SK-N-SH (cell line): ENCODE results near the gene STK32A. TPM values are rescaled to one million over a fixed set of nuclear protein-coding genes. Genes with fewer than 3 reads are reported as not detected.
A peak's percentile ranks its signal among the peaks of the same experiment; 100 is the strongest.

ENCODE experiments used
- CTCF ChIA-PET: fragments of 300-600, 350-600 bp; formaldehyde crosslinking; extraction: SDS; loops from one replicate; lab custom pipeline; 2021; lab: Yijun Ruan, JAX
- POLR2A ChIA-PET: fragments of 350-600 bp; sonication (Branson Sonifier 250); formaldehyde crosslinking; extraction: SDS; loops from one replicate; lab custom pipeline; 2020; ENCODE audit warnings: antibody characterized with exemption, inconsistent platforms; lab: Yijun Ruan, JAX
- DNase-seq: peaks from one replicate; pipeline ENCODE4 v3.0.0; 2012
- H2AFZ ChIP-seq: fragments of 200-600 bp; sonication (generic); 2 replicates; pipeline ENCODE4 v1.8.1; 2016; ENCODE audit warnings: antibody characterized with exemption, mild to moderate bottlenecking, low read depth
- H3F3A ChIP-seq: fragments of 200-600 bp; sonication (generic); replicated peaks from 2 replicates; pipeline ENCODE3; 2016; ENCODE audit warnings: antibody characterized with exemption, mild to moderate bottlenecking; ENCODE audit not compliant: insufficient read depth
- H3K27ac ChIP-seq, 2 experiments: fragments of 200-500 bp in 1 of 2; fragments of 200-600 bp in 1 of 2; sonication (Bioruptor generic) in 1 of 2; sonication (generic), shearing (Covaris generic) in 1 of 2; 2 replicates each; pipeline versions ENCODE4 v1.5.1 to v1.6.1; 2014 to 2016; ENCODE audit warnings: low read depth in 2 of 2, inconsistent platforms in 1 of 2, low read length in 1 of 2, mild to moderate bottlenecking in 1 of 2, mixed read lengths in 1 of 2
- H3K27me3 ChIP-seq: fragments of 200-600 bp; sonication (generic), shearing (Covaris generic); 2 replicates; pipeline ENCODE4 v1.6.1; 2016; ENCODE audit warnings: mixed run types; ENCODE audit not compliant: insufficient read depth
- H3K36me3 ChIP-seq, 2 experiments: fragments of 200-500 bp in 1 of 2; fragments of 200-600 bp in 1 of 2; sonication (Bioruptor generic) in 1 of 2; sonication (generic) in 1 of 2; replicated peaks in 1 of 2; 2 replicates each; pipeline versions ENCODE3 to v1.5.1; 2014 to 2016; ENCODE audit warnings: low read length in 1 of 2, mild to moderate bottlenecking in 1 of 2; ENCODE audit not compliant: insufficient read depth in 2 of 2, control insufficient read depth in 1 of 2
- H3K4me1 ChIP-seq, 2 experiments: fragments of 200-500 bp in 1 of 2; fragments of 200-600 bp in 1 of 2; sonication (Bioruptor generic) in 1 of 2; sonication (generic), shearing (Covaris generic) in 1 of 2; 2 replicates each; pipeline versions ENCODE4 v1.5.1 to v1.6.1; 2014 to 2016; ENCODE audit warnings: low read depth in 1 of 2, low read length in 1 of 2, mixed run types in 1 of 2; ENCODE audit not compliant: insufficient read depth in 2 of 2, control insufficient read depth in 1 of 2
- H3K4me2 ChIP-seq: fragments of 200-600 bp; sonication (generic), shearing (Covaris generic); 2 replicates; pipeline ENCODE4 v1.6.1; 2017; ENCODE audit warnings: mixed run types
- H3K4me3 ChIP-seq, 2 experiments: fragments of 200-500 bp in 1 of 2; fragments of 200-600 bp in 1 of 2; sonication (Bioruptor generic) in 1 of 2; sonication (generic), shearing (Covaris generic) in 1 of 2; 2 replicates each; pipeline versions ENCODE4 v1.5.1 to v1.8.1; 2014 to 2016; ENCODE audit warnings: low read depth in 2 of 2, inconsistent platforms in 1 of 2, low read length in 1 of 2, mild to moderate bottlenecking in 1 of 2, mixed read lengths in 1 of 2, moderate library complexity in 1 of 2
- H3K79me2 ChIP-seq: fragments of 200-600 bp; sonication (generic); 2 replicates; pipeline ENCODE4 v1.8.1; 2017; ENCODE audit warnings: mild to moderate bottlenecking; ENCODE audit not compliant: insufficient read depth
- H3K9ac ChIP-seq: fragments of 200-600 bp; sonication (generic); 2 replicates; pipeline ENCODE4 v1.6.1; 2017; ENCODE audit warnings: mixed run types
- H3K9me2 ChIP-seq: fragments of 200-600 bp; sonication (generic); 2 replicates; pipeline ENCODE4 v1.6.1; 2017; ENCODE audit warnings: mixed run types
- H3K9me3 ChIP-seq: fragments of 200-600 bp; sonication (generic); 2 replicates; pipeline ENCODE4 v1.6.1; 2017; ENCODE audit warnings: mixed run types, mild to moderate bottlenecking, moderate library complexity
- H4K20me1 ChIP-seq: fragments of 200-600 bp; sonication (generic); 2 replicates; pipeline ENCODE4 v1.6.1; 2017; ENCODE audit warnings: mild to moderate bottlenecking, mixed run types; ENCODE audit not compliant: insufficient read depth
- CHD2 ChIP-seq: fragments of 150-350 bp; IDR thresholded peaks from 2 replicates; pipeline ENCODE4 v1.6.1; 2018; ENCODE audit warnings: low read length; ENCODE audit not compliant: partially characterized antibody
- CTCF ChIP-seq: fragments of 200-600 bp; sonication (generic); IDR thresholded peaks from 2 replicates; pipeline ENCODE4 v1.6.1; 2017; ENCODE audit warnings: antibody characterized with exemption, mild to moderate bottlenecking, moderate library complexity
- ELF1 ChIP-seq: IDR thresholded peaks from 2 replicates; pipeline ENCODE4 v1.4.0; 2012
- EZH2phosphoT487 ChIP-seq: fragments of 200-600 bp; sonication (generic); IDR thresholded peaks from 2 replicates; pipeline ENCODE4 v1.6.1; 2017; ENCODE audit warnings: low read depth, mixed run types, mild to moderate bottlenecking, antibody characterized with exemption, moderate library complexity, borderline replicate concordance
- FOXJ3 ChIP-seq: sonication (generic); formaldehyde crosslinking; IDR thresholded peaks from 2 replicates; pipeline ENCODE4 v1.5.1; 2020; ENCODE audit warnings: mild to moderate bottlenecking, missing genetic modification reagents
- GABPA ChIP-seq: IDR thresholded peaks from 2 replicates; pipeline ENCODE4 v1.4.0; 2012; ENCODE audit warnings: low read depth, mild to moderate bottlenecking
- GATA2 ChIP-seq: sonication (generic); formaldehyde crosslinking; IDR thresholded peaks from 2 replicates; pipeline ENCODE4 v1.5.0; 2020; ENCODE audit warnings: mild to moderate bottlenecking, missing genetic modification reagents
- IRF3 ChIP-seq: fragments of 150-350 bp; IDR thresholded peaks from 2 replicates; pipeline ENCODE4 v1.6.1; 2016; ENCODE audit warnings: mild to moderate bottlenecking, low read depth, low read length
- JUND ChIP-seq: IDR thresholded peaks from 2 replicates; pipeline ENCODE4 v1.4.0; 2012
- MEF2A ChIP-seq: IDR thresholded peaks from 2 replicates; pipeline ENCODE4 v1.4.0; 2012; ENCODE audit warnings: low read depth, borderline replicate concordance
- MXI1 ChIP-seq: IDR thresholded peaks from 2 replicates; pipeline ENCODE4 v1.6.1; 2012; ENCODE audit warnings: mild to moderate bottlenecking, low read depth, low read length, improper control_type of control experiment
- NRF1 ChIP-seq: IDR thresholded peaks from 2 replicates; pipeline ENCODE4 v1.6.1; 2012; ENCODE audit warnings: low read depth, mild to moderate bottlenecking, low read length
- RFX5 ChIP-seq: IDR thresholded peaks from 2 replicates; pipeline ENCODE4 v1.6.1; 2012; ENCODE audit warnings: mild to moderate bottlenecking, improper control_type of control experiment, low read length
- RXRA ChIP-seq: IDR thresholded peaks from 2 replicates; pipeline ENCODE4 v1.4.0; 2012; ENCODE audit warnings: low read depth, mild to moderate bottlenecking, borderline replicate concordance
- SMC3 ChIP-seq: IDR thresholded peaks from 2 replicates; pipeline ENCODE4 v1.6.1; 2012; ENCODE audit warnings: low read depth, low read length, improper control_type of control experiment
- TAF1 ChIP-seq: IDR thresholded peaks from 2 replicates; pipeline ENCODE4 v1.6.1; 2012; ENCODE audit warnings: low read depth, mild to moderate bottlenecking, low read length, moderate library complexity, borderline replicate concordance
- TCF12 ChIP-seq: IDR thresholded peaks from 2 replicates; pipeline ENCODE4 v1.4.0; 2012
- USF1 ChIP-seq: IDR thresholded peaks from 2 replicates; pipeline ENCODE4 v1.4.0; 2012; ENCODE audit warnings: low read depth, borderline replicate concordance
- USF2 ChIP-seq: fragments of 150-350 bp; IDR thresholded peaks from 2 replicates; pipeline ENCODE4 v1.6.1; 2017; ENCODE audit warnings: antibody characterized with exemption, low read length, low read depth, borderline replicate concordance
- WGBS: methylation state at CpG from one replicate; pipeline ENCODE4 v1.1.6; 2017; ENCODE audit warnings: low lambda C conversion rate; 5-methylcytosine and 5-hydroxymethylcytosine counted together
- polyA plus RNA-seq, 3 experiments: library from polyadenylated mRNA; depleted of rRNA; stranded (reverse); fragments of >200 nt; gene quantifications; 2 replicates each; pipeline ENCODE4 v1.2.3, GENCODE V29; 2012

The STK32A gene
- polyA plus RNA-seq, 1 of the 3 experiments (the other 2 are of a cell fraction) = 0.20 TPM

GRCh38 chr5:147346006-147346561, 111.3 kb downstream of the STK32A start:
- Histone ChIP-seq H4K20me1 (no peaks in the 10 kb centered on the region), H3K9me2 (no peaks in the 10 kb centered on the region), H3K27ac (no peak overlapping the region), H3K9me3 (no peaks in the 10 kb centered on the region), H3K36me3 (no peaks in the 10 kb centered on the region), H3K4me1 (no peaks in the 10 kb centered on the region; a peak in 1 of 4 replicates), H3K9ac (no peak overlapping the region), H3K4me2 (no peak overlapping the region), H3K79me2 (no peaks in the 10 kb centered on the region), H2AFZ (no peak overlapping the region), H3F3A (no peaks in the 10 kb centered on the region), H3K4me3 (no peak overlapping the region), H3K27me3 (no peaks in the 10 kb centered on the region)
- DNase-seq = peak; percentile 11
- TF ChIP-seq EZH2phosphoT487 = no peak
- TF ChIP-seq MXI1 = no peak
- TF ChIP-seq TAF1 = no peak
- no peak for TF ChIP-seq USF2
- no peak for TF ChIP-seq SMC3
- TF ChIP-seq CHD2 = no peak
- TF ChIP-seq JUND = no peak
- no peak for TF ChIP-seq GATA2 (CRISPR knock-in tag)
- no peak for TF ChIP-seq RXRA
- no peak for TF ChIP-seq TCF12
- TF ChIP-seq ELF1 = no peak
- no peak for TF ChIP-seq FOXJ3 (CRISPR knock-in tag)
- TF ChIP-seq GABPA = no peak
- no peak for TF ChIP-seq CTCF
- TF ChIP-seq RFX5 = no peak
- TF ChIP-seq IRF3 = no peak
- no peak for TF ChIP-seq MEF2A
- TF ChIP-seq NRF1 = no peak
- TF ChIP-seq USF1 = no peak
- CTCF ChIA-PET = interaction anchor here (0.5 to 1.2 kb wide), 8 partner anchors 8 to 171 kb away, joined by 3 to 4 read pairs (median 3); no protein-coding TSS in a partner anchor
- 73% methylated on average over 5 of the region's 5 CpGs for WGBS
- POLR2A ChIA-PET = no interaction called here
